Lung (tissue), 12 donors: Measurements from ENCODE around the gene PHF2. TPM values are rescaled to one million over a fixed set of nuclear protein-coding genes. Genes with fewer than 3 reads are reported as not detected.

ENCODE experiments used
- ATAC-seq: fragments of 200-7000 bp; cut with Tn5 transposase; one replicate; pipeline ENCODE4 v1.9.1; 2020; ENCODE audit warnings: moderate number of reproducible peaks; ENCODE audit not compliant: insufficient read depth, low FRiP score
- DNase-seq, 3 donors: peaks; one replicate each; pipeline ENCODE4 v3.0.0-alpha.2; 2013 to 2017
- H3K27ac ChIP-seq, 2 donors: one replicate each; pipeline ENCODE4 v1.5.1; 2013; ENCODE audit warnings: mild to moderate bottlenecking in 2 of 2, moderate library complexity in 2 of 2, control low read depth in 1 of 2, inconsistent platforms in 1 of 2, low read depth in 1 of 2, low read length in 1 of 2
- H3K27me3 ChIP-seq, 3 donors: one replicate each; pipeline ENCODE4 v1.5.1; 2013; ENCODE audit warnings: low read length in 2 of 3; ENCODE audit not compliant: control insufficient read depth in 3 of 3, insufficient read depth in 3 of 3
- H3K36me3 ChIP-seq, 4 donors: one replicate each; pipeline ENCODE4 v1.5.1; 2013; ENCODE audit warnings: low read length in 4 of 4, mild to moderate bottlenecking in 1 of 4, moderate library complexity in 1 of 4; ENCODE audit not compliant: control insufficient read depth in 4 of 4, insufficient read depth in 4 of 4
- H3K4me1 ChIP-seq, 5 donors: one replicate each; pipeline ENCODE4 v1.5.1; 2013; ENCODE audit warnings: low read length in 5 of 5, mild to moderate bottlenecking in 2 of 5, moderate library complexity in 1 of 5; ENCODE audit not compliant: control insufficient read depth in 5 of 5, insufficient read depth in 5 of 5
- H3K4me3 ChIP-seq: one replicate; pipeline ENCODE4 v1.5.1; 2013; ENCODE audit warnings: mild to moderate bottlenecking, control low read depth, moderate library complexity
- H3K9ac ChIP-seq, 2 donors: one replicate each; pipeline ENCODE4 v1.5.1; 2013; ENCODE audit warnings: low read length in 2 of 2, control low read depth in 1 of 2; ENCODE audit not compliant: insufficient read depth in 1 of 2
- H3K9me3 ChIP-seq, 4 donors: one replicate each; pipeline ENCODE4 v1.5.1; 2013; ENCODE audit warnings: low read length in 3 of 4, mild to moderate bottlenecking in 1 of 4, moderate library complexity in 1 of 4; ENCODE audit not compliant: control insufficient read depth in 4 of 4, insufficient read depth in 3 of 4
- WGBS, 2 donors: extraction: QIAGEN DNeasy Blood & Tissue Kit; methylation state at CpG; one replicate each; pipeline ENCODE4 v1.1.7; 2013; 5-methylcytosine and 5-hydroxymethylcytosine counted together
- polyA plus RNA-seq, 2 donors: library from polyadenylated mRNA; stranded (reverse); fragments of 200-250 nt; gene quantifications; one replicate each; pipeline ENCODE4 v1.2.1, GENCODE V29; 2013
- total RNA-seq, 2 donors: library from RNA; depleted of rRNA in 1 of 2; stranded (reverse); fragments of >200 nt in 1 of 2; gene quantifications; one replicate each; pipeline ENCODE4 v1.2.1, GENCODE V29; 2014 to 2021
- TF ChIP-seq, protein P1 (sequence below): IDR thresholded peaks from 2 replicates; pipeline ENCODE4 v1.5.1; 2012; ENCODE audit warnings: mild to moderate bottlenecking; ENCODE audit errors: control extremely low read depth, extremely low read depth
- donor health status: control.
- donor health status: control.
- donor health status: Bipolar disorder and iron deficiency.
- donor health status: healthy.
- donor health status: DM: yes; HTN: yes; CAD: no.

Gene PHF2
- total and polyA plus RNA-seq, 4 donors: 20.1 to 33.6 (median 30.2) TPM

DNA sequence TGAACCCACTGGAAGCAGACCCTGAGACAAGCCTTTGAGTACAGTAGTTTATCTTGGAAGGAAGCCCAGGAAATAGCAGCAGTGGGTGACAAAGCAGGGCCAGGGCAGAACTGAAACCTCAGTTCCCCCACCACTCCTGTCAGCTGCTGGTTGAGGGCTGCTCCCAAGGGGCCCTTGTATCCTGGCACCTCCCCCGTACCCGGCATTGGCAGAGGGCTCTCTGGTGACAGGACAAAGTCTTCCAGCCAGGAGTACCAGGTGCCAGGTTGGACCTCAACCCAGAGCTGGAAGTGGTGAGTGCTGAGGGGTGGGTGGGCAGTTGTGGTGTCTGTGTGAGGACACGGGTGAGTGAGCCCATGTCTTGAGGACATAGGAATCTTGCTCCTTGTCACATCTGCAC lies 123.3 kb downstream of the PHF2 start:
- peak in 1 of 3 donors; percentile 33 for DNase-seq
- Histone ChIP-seq H3K36me3 (no peaks in the 10 kb centered on the region), H3K9me3 (peaks cover 0 to 20% (median 0%) of the 10 kb centered on the region in 4 donors), H3K4me3 (no peak overlapping the region), H3K4me1 (no peaks in the 10 kb centered on the region), H3K27ac (no peak overlapping the region), H3K9ac (no peak overlapping the region), H3K27me3 (no peaks in the 10 kb centered on the region)
- 78 to 83% methylated on average over 3 of the region's 3 CpGs for WGBS, 2 donors
- TF ChIP-seq, protein P1, sequence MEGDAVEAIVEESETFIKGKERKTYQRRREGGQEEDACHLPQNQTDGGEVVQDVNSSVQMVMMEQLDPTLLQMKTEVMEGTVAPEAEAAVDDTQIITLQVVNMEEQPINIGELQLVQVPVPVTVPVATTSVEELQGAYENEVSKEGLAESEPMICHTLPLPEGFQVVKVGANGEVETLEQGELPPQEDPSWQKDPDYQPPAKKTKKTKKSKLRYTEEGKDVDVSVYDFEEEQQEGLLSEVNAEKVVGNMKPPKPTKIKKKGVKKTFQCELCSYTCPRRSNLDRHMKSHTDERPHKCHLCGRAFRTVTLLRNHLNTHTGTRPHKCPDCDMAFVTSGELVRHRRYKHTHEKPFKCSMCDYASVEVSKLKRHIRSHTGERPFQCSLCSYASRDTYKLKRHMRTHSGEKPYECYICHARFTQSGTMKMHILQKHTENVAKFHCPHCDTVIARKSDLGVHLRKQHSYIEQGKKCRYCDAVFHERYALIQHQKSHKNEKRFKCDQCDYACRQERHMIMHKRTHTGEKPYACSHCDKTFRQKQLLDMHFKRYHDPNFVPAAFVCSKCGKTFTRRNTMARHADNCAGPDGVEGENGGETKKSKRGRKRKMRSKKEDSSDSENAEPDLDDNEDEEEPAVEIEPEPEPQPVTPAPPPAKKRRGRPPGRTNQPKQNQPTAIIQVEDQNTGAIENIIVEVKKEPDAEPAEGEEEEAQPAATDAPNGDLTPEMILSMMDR: no peak
- ATAC-seq: no peak

DNA sequence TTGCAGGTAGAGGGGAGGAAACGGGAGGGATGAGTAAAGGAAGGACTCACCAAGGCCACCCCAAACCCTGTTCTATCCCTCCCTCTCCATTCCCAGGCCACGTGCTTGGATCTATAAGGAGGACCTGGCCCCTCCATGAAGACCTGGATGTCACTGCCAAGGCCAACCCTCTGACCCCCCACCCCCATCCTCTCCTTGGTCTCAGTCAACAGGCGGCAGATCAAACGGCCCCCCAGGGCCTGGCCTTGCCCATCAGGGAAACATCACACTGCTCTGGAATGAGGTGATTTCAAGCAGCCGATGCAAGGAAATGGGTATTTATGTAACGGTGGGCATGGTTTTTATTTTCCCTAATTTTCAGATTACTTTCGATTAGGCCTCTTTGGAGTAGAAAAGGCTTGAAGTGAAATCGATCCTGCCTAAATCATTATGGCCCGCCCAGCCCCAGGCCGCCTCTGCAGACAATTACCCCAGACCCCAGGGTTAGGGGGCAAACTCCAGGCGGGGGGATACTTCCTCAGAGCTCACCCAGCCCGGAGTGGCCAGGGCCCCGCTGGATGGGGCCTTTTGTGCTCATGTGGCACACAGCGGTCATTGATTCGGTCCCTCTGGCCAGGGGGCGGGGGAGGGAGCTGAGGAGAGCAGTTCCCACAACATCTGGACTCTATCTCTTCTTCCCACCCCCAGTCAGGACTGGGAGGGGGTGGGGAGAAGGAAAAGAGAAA lies 125.3 kb downstream of the PHF2 start:
- Histone ChIP-seq H3K27ac (no peak overlapping the region), H3K4me3 (no peak overlapping the region), H3K9me3 (peaks cover 0 to 20% (median 0%) of the 10 kb centered on the region in 4 donors), H3K36me3 (no peaks in the 10 kb centered on the region), H3K9ac (no peak overlapping the region), H3K27me3 (no peaks in the 10 kb centered on the region), H3K4me1 (no peaks in the 10 kb centered on the region)
- WGBS, 2 donors: 85% methylated on average over 16 of the region's 16 CpGs
- ATAC-seq (no peak), DNase-seq (no peak)
- TF ChIP-seq, protein P1: no peak

DNA sequence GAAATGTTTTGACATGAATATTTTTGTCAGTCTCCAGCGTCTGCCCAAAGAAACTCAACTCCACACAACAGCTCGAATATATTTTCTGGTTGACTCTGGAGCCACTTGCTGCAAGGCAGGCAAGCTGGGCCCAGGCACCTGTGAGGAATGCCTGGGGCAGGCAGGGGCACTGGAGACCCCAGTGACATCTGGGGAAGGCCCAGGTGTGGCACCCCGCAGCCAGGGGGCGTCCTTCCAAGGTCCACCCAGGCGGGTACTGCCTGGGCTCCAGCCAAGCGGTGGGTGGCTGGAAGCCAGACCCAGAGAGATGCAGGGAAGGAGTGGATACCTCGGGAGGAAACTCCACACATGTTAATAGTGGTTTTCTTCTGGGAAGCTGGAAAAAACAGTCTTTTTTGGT lies 125.9 kb downstream of the PHF2 start:
- H3K27me3 ChIP-seq: no peaks in the 10 kb centered on the region
- H3K4me1 ChIP-seq: no peaks in the 10 kb centered on the region
- peaks cover 0 to 20% (median 0%) of the 10 kb centered on the region in 4 donors for H3K9me3 ChIP-seq
- ATAC-seq: no peak
- H3K36me3 ChIP-seq: no peaks in the 10 kb centered on the region
- H3K4me3 ChIP-seq: no peak overlapping the region
- no peak overlapping the region for H3K27ac ChIP-seq
- no peak for DNase-seq
- 80 to 83% methylated on average over 7 of the region's 7 CpGs for WGBS, 2 donors
- H3K9ac ChIP-seq: no peak overlapping the region
- TF ChIP-seq, protein P1: no peak
